ENCODE data around the gene CBL.
"Not testable (repeated sequence)": the region's sequence is repeated elsewhere in the genome, so short reads cannot be mapped to it uniquely, and the experiment has no call there.

CBL gene

GRCh38 chr11:119218141-119218878, 12.2 kb downstream of the CBL start:
- DNase-seq (ENCODE audit: low spot score), result peak; percentile 89

GRCh38 chr11:119222308-119222707, 16.2 kb downstream of the CBL start:
- peak; percentile 62 for DNase-seq (ENCODE audit: low spot score)

- no peak for DNase-seq (ENCODE audit: low spot score)
These were observed 16.8 kb downstream of the CBL start for GRCh38 chr11:119222891-119223290.

- DNase-seq (ENCODE audit: low spot score), result peak; percentile 22
These were observed 17.7 kb downstream of the CBL start for GRCh38 chr11:119223856-119224255.

- DNase-seq (ENCODE audit: low spot score), result not testable (repeated sequence)
These were observed 22.6 kb downstream of the CBL start for GRCh38 chr11:119228535-119229287.

GRCh38 chr11:119229288-119229672, 23.1 kb downstream of the CBL start:
- no peak for DNase-seq (ENCODE audit: low spot score)

GRCh38 chr11:119229741-119230140, 23.6 kb downstream of the CBL start:
- DNase-seq (ENCODE audit: low spot score), result no peak

GRCh38 chr11:119236490-119236889, 30.4 kb downstream of the CBL start:
- no peak for DNase-seq (ENCODE audit: low spot score)

GRCh38 chr11:119236891-119237290, 30.8 kb downstream of the CBL start:
- peak; percentile 5 for DNase-seq (ENCODE audit: low spot score)

- no peak for DNase-seq (ENCODE audit: low spot score)
These were observed 31.4 kb downstream of the CBL start for GRCh38 chr11:119237515-119237914.

- no peak for DNase-seq (ENCODE audit: low spot score)
These were observed 42.9 kb downstream of the CBL start for GRCh38 chr11:119248750-119249670.

- no peak for DNase-seq (ENCODE audit: low spot score)
These were observed 43.5 kb downstream of the CBL start for GRCh38 chr11:119249671-119250010.

GRCh38 chr11:119251114-119251513, 45.0 kb downstream of the CBL start:
- no peak for DNase-seq (ENCODE audit: low spot score)

- DNase-seq (ENCODE audit: low spot score), result no peak
These were observed 48.1 kb downstream of the CBL start for GRCh38 chr11:119254239-119254638.

GRCh38 chr11:119258180-119258579, 52.0 kb downstream of the CBL start:
- DNase-seq (ENCODE audit: low spot score), result no peak

- DNase-seq (ENCODE audit: low spot score), result no peak
These were observed 52.8 kb downstream of the CBL start for GRCh38 chr11:119258983-119259382.

GRCh38 chr11:119262668-119263351, 56.7 kb downstream of the CBL start:
- DNase-seq (ENCODE audit: low spot score), result peak; percentile 36

GRCh38 chr11:119263352-119263940, 57.3 kb downstream of the CBL start:
- peak; percentile 6 for DNase-seq (ENCODE audit: low spot score)

GRCh38 chr11:119266063-119266462, 59.9 kb downstream of the CBL start:
- DNase-seq (ENCODE audit: low spot score), result no peak

GRCh38 chr11:119266517-119267255, 60.5 kb downstream of the CBL start:
- DNase-seq (ENCODE audit: low spot score), result no peak

- no peak for DNase-seq (ENCODE audit: low spot score)
These were observed 61.5 kb downstream of the CBL start for GRCh38 chr11:119267645-119268044.
